Cardiac muscle cell (in vitro differentiated cells and primary cell): Measurements from ENCODE around the gene MIS18BP1. TPM values are rescaled to one million over a fixed set of nuclear protein-coding genes. Genes with fewer than 3 reads are reported as not detected.

Source experiments
- DNase-seq, 2 donors: peaks; one replicate each; pipeline versions ENCODE4 v3.0.0 to v3.0.0-alpha.2; 2010 to 2017; ENCODE audit warnings: low read depth in 1 of 2, low spot score in 1 of 2
- H3K27ac ChIP-seq: fragments of 200-600 bp; sonication (generic); 2 replicates; pipeline ENCODE4 v1.5.1; 2016
- H3K27me3 ChIP-seq: fragments of 200-600 bp; sonication (generic); 2 replicates; pipeline ENCODE4 v1.6.0; 2016; ENCODE audit warnings: control low read depth
- H3K36me3 ChIP-seq: fragments of 200-600 bp; sonication (generic); 2 replicates; pipeline ENCODE4 v1.5.1; 2016; ENCODE audit warnings: control low read depth
- H3K4me1 ChIP-seq: fragments of 200-600 bp; sonication (generic); 2 replicates; pipeline ENCODE4 v1.8.1; 2017; ENCODE audit warnings: low read depth, mild to moderate bottlenecking, mixed run types
- H3K4me3 ChIP-seq: fragments of 200-600 bp; sonication (generic); 2 replicates; pipeline ENCODE4 v1.5.1; 2016; ENCODE audit warnings: mild to moderate bottlenecking
- H3K9me3 ChIP-seq: fragments of 200-600 bp; sonication (generic); 2 replicates; pipeline ENCODE4 v1.5.1; 2017; ENCODE audit warnings: low read depth, mild to moderate bottlenecking, control low read depth
- CTCF ChIP-seq: IDR thresholded peaks from 2 replicates; pipeline ENCODE4 v1.5.1; 2012; ENCODE audit warnings: low read depth, mild to moderate bottlenecking, low read length
- polyA plus RNA-seq: library from polyadenylated mRNA; unstranded; fragments of >200 nt; fragmentation: Nextera tagmentation; extraction: Ambion mirVana; gene quantifications from 2 replicates; pipeline ENCODE4 v1.2.1, GENCODE V29; 2016
- total RNA-seq: library from RNA; depleted of rRNA; stranded (reverse); fragments of >200 nt; gene quantifications from 2 replicates; pipeline ENCODE4 v1.2.3, GENCODE V29; 2016

MIS18BP1 gene
- total and polyA plus RNA-seq, 2 experiments from 2014 or later: 11.8 to 34.8 TPM

GRCh38 chr14:45271858-45272537, 19.0 kb upstream of the MIS18BP1 start:
- Histone ChIP-seq H3K27me3 (no peaks in the 10 kb centered on the region), H3K36me3 (no peaks in the 10 kb centered on the region), H3K9me3 (no peaks in the 10 kb centered on the region), H3K4me1 (peaks cover 9% of the 10 kb centered on the region), H3K4me3 (no peak overlapping the region), H3K27ac (no peak overlapping the region)
- no peak for TF ChIP-seq CTCF
- no peak for DNase-seq

GRCh38 chr14:45270031-45270430, 17.0 kb upstream of the MIS18BP1 start:
- Histone ChIP-seq H3K9me3 (no peaks in the 10 kb centered on the region), H3K4me1 (peaks cover 13% of the 10 kb centered on the region), H3K27me3 (no peaks in the 10 kb centered on the region), H3K27ac (no peak overlapping the region), H3K4me3 (no peak overlapping the region), H3K36me3 (no peaks in the 10 kb centered on the region)
- TF ChIP-seq CTCF: no peak
- no peak for DNase-seq

GRCh38 chr14:45267071-45267470, 14.1 kb upstream of the MIS18BP1 start:
- no peak for TF ChIP-seq CTCF
- Histone ChIP-seq H3K36me3 (no peaks in the 10 kb centered on the region), H3K9me3 (no peaks in the 10 kb centered on the region), H3K4me1 (peaks cover 13% of the 10 kb centered on the region), H3K4me3 (no peak overlapping the region), H3K27ac (peak overlapping the region; percentile 68), H3K27me3 (no peaks in the 10 kb centered on the region)
- peak in 1 of 2 donors; percentile 22 for DNase-seq

- Histone ChIP-seq H3K27ac (no peak overlapping the region), H3K27me3 (no peaks in the 10 kb centered on the region), H3K4me3 (no peak overlapping the region), H3K4me1 (peaks cover 11% of the 10 kb centered on the region), H3K36me3 (no peaks in the 10 kb centered on the region), H3K9me3 (no peaks in the 10 kb centered on the region)
- DNase-seq: peak in 1 of 2 donors; percentile 19
- TF ChIP-seq CTCF: no peak
Measured at GRCh38 chr14:45262637-45263036, 9.6 kb upstream of the MIS18BP1 start.

GRCh38 chr14:45261209-45261608, 8.2 kb upstream of the MIS18BP1 start:
- Histone ChIP-seq H3K9me3 (no peaks in the 10 kb centered on the region), H3K4me3 (no peak overlapping the region), H3K36me3 (no peaks in the 10 kb centered on the region), H3K27ac (no peak overlapping the region), H3K4me1 (no peaks in the 10 kb centered on the region), H3K27me3 (no peaks in the 10 kb centered on the region)
- DNase-seq: no peak
- no peak for TF ChIP-seq CTCF
